CD4-positive, alpha-beta T cell (primary cell): ENCODE measurements around the gene HDAC4. TPM values are rescaled to one million over a fixed set of nuclear protein-coding genes. Genes with fewer than 3 reads are reported as not detected.

Experiments used
- ATAC-seq: fragments of 200-7000 bp; cut with Tn5 transposase; one replicate; pipeline ENCODE4 v1.10.0; 2022; ENCODE audit warnings: mild to moderate bottlenecking; ENCODE audit not compliant: poor library complexity
- CTCF ChIA-PET: fragments of 350-600 bp; sonication (Branson Sonifier 250); formaldehyde crosslinking; loops from one replicate; lab custom pipeline; 2021; ENCODE audit warnings: antibody characterized with exemption, inconsistent platforms; lab: Charles Lee
- POLR2A ChIA-PET: fragments of 350-600 bp; sonication (Branson Sonifier 250); formaldehyde crosslinking; loops from one replicate; lab custom pipeline; 2021; ENCODE audit warnings: antibody characterized with exemption, inconsistent platforms; lab: Charles Lee
- DNase-seq, 14 experiments: peaks; one replicate each; pipeline ENCODE4 v3.0.0-alpha.2; 2013 to 2020; ENCODE audit warnings: mixed read lengths in 2 of 14
- H3K27ac ChIP-seq, 2 donors: one replicate each; pipeline versions ENCODE4 v1.5.1 to v1.7.0; 2013; ENCODE audit warnings: low read length in 2 of 2, low read depth in 1 of 2, mild to moderate bottlenecking in 1 of 2
- H3K27me3 ChIP-seq, 2 experiments: 1 replicate in 1 of 2; 2 replicates in 1 of 2; pipeline versions ENCODE4 v1.6.1 to v1.7.0; 2013; ENCODE audit warnings: low read length in 2 of 2, control low read depth in 1 of 2, mild to moderate bottlenecking in 1 of 2, moderate library complexity in 1 of 2; ENCODE audit not compliant: insufficient read depth in 2 of 2, control insufficient read depth in 1 of 2
- H3K36me3 ChIP-seq: one replicate; pipeline ENCODE4 v1.6.1; 2013; ENCODE audit warnings: low read length, control low read depth; ENCODE audit not compliant: insufficient read depth
- H3K4me1 ChIP-seq: one replicate; pipeline ENCODE4 v1.6.1; 2013; ENCODE audit warnings: low read length, control low read depth; ENCODE audit not compliant: insufficient read depth
- H3K4me3 ChIP-seq: one replicate; pipeline ENCODE4 v1.5.1; 2013; ENCODE audit warnings: mild to moderate bottlenecking, low read length, moderate library complexity
- H3K9me3 ChIP-seq, 2 experiments: 1 replicate in 1 of 2; 2 replicates in 1 of 2; pipeline versions ENCODE4 v1.6.1 to v1.7.0; 2013; ENCODE audit warnings: low read length in 2 of 2, mild to moderate bottlenecking in 2 of 2, control low read depth in 1 of 2, moderate library complexity in 1 of 2; ENCODE audit not compliant: control insufficient read depth in 1 of 2, insufficient read depth in 1 of 2
- H3K27ac Mint-ChIP-seq: one replicate; pipeline ENCODE4 v1.8.0; 2020; ENCODE audit warnings: mixed read lengths
- H3K27me3 Mint-ChIP-seq: one replicate; pipeline ENCODE4 v1.8.0; 2021; ENCODE audit warnings: mixed read lengths
- H3K36me3 Mint-ChIP-seq: one replicate; pipeline ENCODE4 v1.8.0; 2021; ENCODE audit warnings: low read depth, mixed read lengths
- H3K4me1 Mint-ChIP-seq: one replicate; pipeline ENCODE4 v1.8.0; 2021; ENCODE audit warnings: low read depth, mixed read lengths
- H3K4me3 Mint-ChIP-seq: one replicate; pipeline ENCODE4 v1.8.0; 2020; ENCODE audit warnings: mild to moderate bottlenecking, mixed read lengths
- H3K9me3 Mint-ChIP-seq: one replicate; pipeline ENCODE4 v1.8.0; 2020; ENCODE audit warnings: mixed read lengths
- CTCF ChIP-seq: fragments of 200-600 bp; IDR thresholded peaks from one replicate; pipeline ENCODE4 v1.8.0; 2022; ENCODE audit warnings: antibody characterized with exemption, mild to moderate bottlenecking
- intact Hi-C, 2 experiments: fragments of 100-400 bp; cut with DNase I in 1 of 2; cut with micrococcal nuclease in 1 of 2; formaldehyde crosslinking; loops; one replicate each; pipeline versions ENCODE4 v1.15.1 to v1.9.0; 2023 to 2025; cut with DNase I, micrococcal nuclease
- total RNA-seq, 174 experiments: library from RNA in 2 of 174; stranded (reverse) in 2 of 174; gene quantifications; one replicate each; pipeline ENCODE4 v1.2.3 and lab custom pipeline; 2021 to 2026

Gene HDAC4
- total RNA-seq, 2 experiments from 2014 or later: 45.3 to 49.2 TPM

- DNase-seq (no peak), ATAC-seq (no peak)
- Mint-ChIP-seq H3K27me3 (no peaks in the 10 kb centered on the region), H3K27ac (no peak overlapping the region), H3K4me1 (no peaks in the 10 kb centered on the region), H3K4me3 (no peak overlapping the region), H3K9me3 (no peaks in the 10 kb centered on the region), H3K36me3 (peaks cover 70% of the 10 kb centered on the region)
- Histone ChIP-seq H3K4me3 (no peak overlapping the region), H3K36me3 (peaks cover 84% of the 10 kb centered on the region), H3K27ac (no peak overlapping the region), H3K4me1 (no peaks in the 10 kb centered on the region), H3K9me3 (no peaks in the 10 kb centered on the region), H3K27me3 (no peaks in the 10 kb centered on the region)
- intact Hi-C loops: no loop called here
- ChIA-PET CTCF (no interaction called here), POLR2A (no interaction called here)
- no peak for TF ChIP-seq CTCF
Measured at GRCh38 chr2:239079671-239080294, 321.0 kb downstream of the HDAC4 start.

- Mint-ChIP-seq H3K27ac (no peak overlapping the region), H3K4me1 (no peaks in the 10 kb centered on the region), H3K9me3 (no peaks in the 10 kb centered on the region), H3K27me3 (no peaks in the 10 kb centered on the region), H3K4me3 (no peak overlapping the region), H3K36me3 (peaks cover 76% of the 10 kb centered on the region)
- H3K27ac ChIP-seq: no peak overlapping the region
- peaks cover 74% of the 10 kb centered on the region for H3K36me3 ChIP-seq
- POLR2A ChIA-PET: no interaction called here
- intact Hi-C loops: no loop called here
- TF ChIP-seq CTCF: no peak
- CTCF ChIA-PET: no interaction called here
- DNase-seq: no peak
- no peaks in the 10 kb centered on the region for H3K27me3 ChIP-seq
- H3K4me1 ChIP-seq: no peaks in the 10 kb centered on the region
- H3K4me3 ChIP-seq: no peak overlapping the region
- no peaks in the 10 kb centered on the region for H3K9me3 ChIP-seq
- ATAC-seq: no peak
Measured at GRCh38 chr2:239078128-239078924, 322.5 kb downstream of the HDAC4 start.

GRCh38 chr2:239077260-239077659, 323.6 kb downstream of the HDAC4 start:
- no peaks in the 10 kb centered on the region for H3K27me3 Mint-ChIP-seq
- Histone ChIP-seq H3K27me3 (no peaks in the 10 kb centered on the region), H3K4me1 (no peaks in the 10 kb centered on the region), H3K36me3 (peaks cover 76% of the 10 kb centered on the region), H3K9me3 (no peaks in the 10 kb centered on the region), H3K4me3 (no peak overlapping the region), H3K27ac (no peak overlapping the region)
- no peak for TF ChIP-seq CTCF
- H3K4me3 Mint-ChIP-seq: no peak overlapping the region
- H3K27ac Mint-ChIP-seq: no peak overlapping the region
- H3K4me1 Mint-ChIP-seq: no peaks in the 10 kb centered on the region
- ChIA-PET CTCF (no interaction called here), POLR2A (no interaction called here)
- H3K9me3 Mint-ChIP-seq: no peaks in the 10 kb centered on the region
- intact Hi-C loops: no loop called here
- ATAC-seq: no peak
- DNase-seq: no peak
- peaks cover 83% of the 10 kb centered on the region for H3K36me3 Mint-ChIP-seq
